HEK293T (cell line): ENCODE measurements around the gene NMBR.
"Not testable (repeated sequence)": the region's sequence is repeated elsewhere in the genome, so short reads cannot be mapped to it uniquely, and the experiment has no call there.

ENCODE experiments used
- CTCF ChIA-PET: fragments of 350-600 bp; formaldehyde crosslinking; extraction: SDS; loops from one replicate; lab custom pipeline; 2021; ENCODE audit warnings: antibody characterized with exemption, inconsistent platforms; lab: Yijun Ruan, JAX
- POLR2A ChIA-PET: fragments of 350-600 bp; formaldehyde crosslinking; extraction: SDS; loops from one replicate; lab custom pipeline; 2020; ENCODE audit warnings: antibody characterized with exemption, inconsistent platforms; lab: Yijun Ruan, JAX
- DNase-seq: peaks from one replicate; pipeline ENCODE4 v3.0.0; 2012; ENCODE audit warnings: mixed read lengths; ENCODE audit errors: extremely low spot score
- ARNT ChIP-seq: fragments of 450-650 bp; IDR thresholded peaks from 2 replicates; pipeline ENCODE4 v1.6.1; 2017; ENCODE audit warnings: mild to moderate bottlenecking
- BHLHE40 ChIP-seq: fragments of 450-650 bp; IDR thresholded peaks from 2 replicates; pipeline ENCODE4 v1.6.1; 2016; ENCODE audit warnings: mild to moderate bottlenecking, moderate library complexity, borderline replicate concordance
- CTBP1 ChIP-seq: fragments of 450-650 bp; IDR thresholded peaks from 2 replicates; pipeline ENCODE4 v1.6.1; 2016; ENCODE audit warnings: borderline replicate concordance
- ELF4 ChIP-seq: fragments of 450-650 bp; IDR thresholded peaks from 2 replicates; pipeline ENCODE4 v1.6.1; 2017; ENCODE audit warnings: antibody characterized with exemption
- FOXA1 ChIP-seq: fragments of 450-650 bp; IDR thresholded peaks from 2 replicates; pipeline ENCODE4 v1.6.1; 2016; ENCODE audit warnings: mild to moderate bottlenecking
- FOXK2 ChIP-seq: fragments of 450-650 bp; IDR thresholded peaks from 2 replicates; pipeline ENCODE4 v1.6.1; 2016; ENCODE audit warnings: mild to moderate bottlenecking
- FOXM1 ChIP-seq: fragments of 450-650 bp; IDR thresholded peaks from 2 replicates; pipeline ENCODE4 v1.6.1; 2017; ENCODE audit warnings: mild to moderate bottlenecking, borderline replicate concordance
- HDGF ChIP-seq: fragments of 450-650 bp; IDR thresholded peaks from 2 replicates; pipeline ENCODE4 v1.6.1; 2017; ENCODE audit warnings: antibody characterized with exemption, borderline replicate concordance
- L3MBTL2 ChIP-seq: fragments of 450-650 bp; conservative IDR thresholded peaks from 2 replicates; pipeline ENCODE4 v1.6.1; 2016; ENCODE audit warnings: mild to moderate bottlenecking
- LEF1 ChIP-seq: fragments of 450-650 bp; IDR thresholded peaks from 2 replicates; pipeline ENCODE4 v1.6.1; 2017; ENCODE audit warnings: mild to moderate bottlenecking, borderline replicate concordance
- NFRKB ChIP-seq: fragments of 450-650 bp; IDR thresholded peaks from 2 replicates; pipeline ENCODE4 v1.6.1; 2016; ENCODE audit warnings: mild to moderate bottlenecking, moderate library complexity
- SP1 ChIP-seq: fragments of 450-650 bp; IDR thresholded peaks from 2 replicates; pipeline ENCODE4 v1.6.1; 2017
- SUZ12 ChIP-seq: fragments of 450-650 bp; IDR thresholded peaks from 2 replicates; pipeline ENCODE4 v1.6.1; 2016; ENCODE audit warnings: mild to moderate bottlenecking
- TARDBP ChIP-seq: fragments of 450-650 bp; IDR thresholded peaks from 2 replicates; pipeline ENCODE4 v1.6.1; 2016
- ZNF384 ChIP-seq: fragments of 450-650 bp; IDR thresholded peaks from 2 replicates; pipeline ENCODE4 v1.6.1; 2016
- TF ChIP-seq, protein P1 (sequence below): fragments of 450-650 bp; IDR thresholded peaks from 2 replicates; pipeline ENCODE4 v1.6.1; 2016

NMBR gene

DNA sequence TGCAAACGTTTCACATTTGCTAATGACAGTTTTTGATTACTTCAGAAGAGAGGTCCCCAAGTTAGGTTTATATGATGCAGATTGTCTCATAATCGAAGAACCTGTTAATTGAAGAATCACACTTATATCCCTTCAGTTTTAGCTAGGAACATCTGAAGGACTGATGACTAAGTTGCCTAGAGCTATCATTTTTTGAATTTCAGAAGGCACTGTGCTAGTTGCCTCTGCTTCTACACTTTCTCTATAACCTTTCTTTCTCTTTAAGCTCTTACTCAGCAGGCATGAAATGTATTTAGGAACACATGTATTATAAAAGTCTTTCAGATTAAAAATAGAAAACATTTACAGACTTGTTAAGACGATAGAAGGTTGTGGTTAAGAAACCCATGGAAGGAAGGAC, 28.6 kb downstream of the NMBR start:
- CTCF ChIA-PET: no interaction called here
- TF ChIP-seq FOXK2 (no peak), L3MBTL2 (no peak), BHLHE40 (no peak), HDGF (no peak), ZNF384 (no peak), SP1 (no peak)
- TF ChIP-seq, protein P1, sequence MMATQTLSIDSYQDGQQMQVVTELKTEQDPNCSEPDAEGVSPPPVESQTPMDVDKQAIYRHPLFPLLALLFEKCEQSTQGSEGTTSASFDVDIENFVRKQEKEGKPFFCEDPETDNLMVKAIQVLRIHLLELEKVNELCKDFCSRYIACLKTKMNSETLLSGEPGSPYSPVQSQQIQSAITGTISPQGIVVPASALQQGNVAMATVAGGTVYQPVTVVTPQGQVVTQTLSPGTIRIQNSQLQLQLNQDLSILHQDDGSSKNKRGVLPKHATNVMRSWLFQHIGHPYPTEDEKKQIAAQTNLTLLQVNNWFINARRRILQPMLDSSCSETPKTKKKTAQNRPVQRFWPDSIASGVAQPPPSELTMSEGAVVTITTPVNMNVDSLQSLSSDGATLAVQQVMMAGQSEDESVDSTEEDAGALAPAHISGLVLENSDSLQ: no peak
- no peak for DNase-seq
- POLR2A ChIA-PET: no interaction called here

DNA sequence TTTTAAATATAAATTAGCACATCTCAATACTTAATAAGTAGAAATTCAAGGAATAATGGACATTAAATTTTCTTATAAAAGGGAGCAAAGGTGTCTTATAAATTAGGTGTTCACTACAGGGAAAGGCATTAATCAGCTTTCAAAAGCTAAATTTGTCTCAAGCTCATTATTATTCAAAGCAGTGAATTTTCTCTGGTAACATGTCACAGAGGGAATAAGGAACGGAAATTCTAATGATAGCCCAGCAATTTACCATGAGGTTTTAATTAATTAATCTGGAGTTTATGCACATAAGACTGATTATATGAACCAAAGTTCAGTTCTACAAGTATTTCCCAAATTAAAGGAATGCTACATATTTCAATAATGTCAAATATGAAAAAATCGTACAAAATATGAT, 29.6 kb downstream of the NMBR start:
- ChIA-PET CTCF (interaction anchor here (0.6 kb wide), 1 partner anchor 12 kb away, joined by 3 read pairs; no protein-coding TSS in a partner anchor), POLR2A (no interaction called here)
- DNase-seq: no peak

DNA sequence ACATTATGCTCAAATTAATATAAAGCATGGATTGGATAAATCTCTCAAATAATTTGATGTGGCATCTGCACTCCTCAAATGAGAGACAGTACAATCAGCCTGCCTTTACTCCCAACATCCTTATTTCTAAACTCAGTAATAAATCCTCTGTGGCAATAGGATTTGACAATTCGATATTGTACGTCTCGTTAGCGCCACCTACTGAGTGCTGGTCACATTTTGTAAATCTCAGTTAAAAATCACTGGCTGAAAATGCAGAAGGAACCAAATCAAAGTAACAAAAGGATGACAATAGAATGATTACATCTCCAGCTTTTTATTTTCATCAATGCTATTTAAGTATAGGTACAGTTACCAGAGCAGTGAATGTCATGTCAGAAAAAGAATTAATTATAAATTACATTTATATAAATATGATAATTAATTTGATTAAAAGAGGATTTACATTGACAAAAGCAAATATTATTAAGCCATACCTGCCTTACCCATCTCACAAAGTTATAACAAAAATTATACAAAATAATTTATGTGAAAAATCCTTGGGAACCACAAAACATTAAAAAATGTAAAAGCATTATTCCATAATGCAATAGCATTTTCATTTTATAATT, 34.4 kb downstream of the NMBR start:
- TF ChIP-seq, protein P1: peak; percentile 86
- TF ChIP-seq TARDBP: no peak
- DNase-seq: peak; percentile 68
- CTCF ChIA-PET: interaction anchor here (0.7 to 2.5 kb wide), 2 partner anchors 100 to 122 kb away, joined by 3 to 12 read pairs; no protein-coding TSS in a partner anchor
- POLR2A ChIA-PET: no interaction called here

More for the DNA sequence above, 29.6 kb downstream of the NMBR start:
- TF ChIP-seq FOXA1 (no peak), SP1 (no peak), LEF1 (no peak), ARNT (no peak), HDGF (no peak), SUZ12 (no peak), FOXK2 (no peak), FOXM1 (no peak)
- TF ChIP-seq, protein P1: no peak

DNA sequence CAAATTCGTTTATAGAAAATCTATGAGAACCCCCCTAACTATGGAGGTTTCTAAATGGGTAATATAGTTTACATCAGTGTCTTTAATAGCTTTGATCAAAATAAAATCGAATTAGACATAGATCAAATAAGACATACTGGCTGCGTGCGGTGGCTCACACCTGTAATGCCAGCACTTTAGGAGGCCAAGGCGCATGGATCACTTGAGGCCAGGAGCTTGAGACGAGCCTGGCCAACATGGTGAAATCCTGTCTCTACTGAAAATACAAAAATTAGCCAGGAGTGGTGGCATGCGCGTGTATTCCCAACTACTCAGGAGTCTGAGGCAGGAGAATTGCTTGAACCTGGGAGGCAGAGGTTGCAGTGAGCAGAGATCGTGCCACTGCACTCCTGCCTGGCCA, 36.1 kb downstream of the NMBR start:
- CTCF ChIA-PET: interaction anchor here (2.5 kb wide), 1 partner anchor 121 kb away, joined by 12 read pairs; no protein-coding TSS in a partner anchor
- POLR2A ChIA-PET: not testable (repeated sequence)

DNA sequence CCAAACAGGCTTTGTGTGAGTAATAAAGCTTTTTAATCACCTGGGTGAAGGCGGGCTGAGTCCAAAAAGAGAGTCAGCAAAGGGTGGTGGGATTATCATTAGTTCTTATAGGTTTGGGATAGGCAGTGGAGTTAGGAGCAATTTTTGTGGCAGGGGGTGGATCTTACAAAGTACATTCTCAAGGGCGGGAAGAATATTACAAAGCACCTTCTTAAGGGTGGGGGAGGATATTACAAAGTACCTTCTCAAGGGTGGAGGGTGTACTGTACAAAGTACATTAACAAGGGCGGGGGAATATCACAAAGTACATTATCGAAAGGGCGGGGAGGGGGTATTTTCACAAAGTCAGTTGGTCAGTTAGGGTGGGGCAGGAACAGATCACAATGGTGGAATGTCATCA, 42.1 kb downstream of the NMBR start:
- CTCF ChIA-PET, POLR2A ChIA-PET, DNase-seq: not testable (repeated sequence)

More for the DNA sequence above, 36.1 kb downstream of the NMBR start:
- DNase-seq: not testable (repeated sequence)

DNA sequence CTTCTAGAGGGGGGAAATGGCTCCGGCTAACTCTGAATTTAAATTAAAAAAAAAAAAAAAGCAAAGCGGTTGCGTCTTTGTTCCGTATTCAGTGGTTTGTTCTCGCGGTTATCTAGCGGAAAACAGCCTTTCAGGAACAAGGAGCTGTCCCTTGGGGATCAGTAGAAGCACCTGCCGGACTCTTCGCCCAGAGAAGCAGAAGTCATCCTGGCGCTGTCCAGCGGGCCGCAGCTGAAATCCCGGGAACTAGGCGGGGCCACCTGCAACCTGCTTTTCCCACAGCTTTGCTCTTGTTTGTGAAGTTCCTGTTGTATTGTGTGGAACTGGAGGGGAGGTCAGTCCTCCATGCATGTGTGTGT, 58.1 kb downstream of the NMBR start:
- ChIA-PET CTCF (no interaction called here), POLR2A (no interaction called here)
- DNase-seq: no peak
- no peak for TF ChIP-seq LEF1
- TF ChIP-seq SUZ12: no peak
- no peak for TF ChIP-seq FOXA1
- no peak for TF ChIP-seq FOXK2
- TF ChIP-seq ARNT: no peak
- no peak for TF ChIP-seq TARDBP
- TF ChIP-seq CTBP1: no peak
- TF ChIP-seq NFRKB: no peak
- TF ChIP-seq ELF4: no peak
- TF ChIP-seq, protein P1: no peak
- TF ChIP-seq ZNF384: no peak
- TF ChIP-seq BHLHE40: no peak
- TF ChIP-seq FOXM1: no peak
